Right lobe of liver (tissue), 4 donors: ENCODE results near the gene OTOA.
"Not testable (repeated sequence)": the region's sequence is repeated elsewhere in the genome, so short reads cannot be mapped to it uniquely, and the experiment has no call there.

Experiments
- POLR2A ChIP-seq: fragments of 450-650 bp; IDR thresholded peaks from one replicate; pipeline ENCODE4 v1.6.1; 2017; ENCODE audit warnings: antibody characterized with exemption, mild to moderate bottlenecking
- TF ChIP-seq, protein P1 (sequence below), 4 donors: fragments of 200-600 bp in 3 of 4; fragments of 450-650 bp in 1 of 4; IDR thresholded peaks; one replicate each; pipeline versions ENCODE4 v1.5.1 to v1.8.0; 2016 to 2022; ENCODE audit warnings: antibody characterized with exemption in 4 of 4, mild to moderate bottlenecking in 2 of 4
- donor health status: DM: no; HTN: no; CAD: no.
- donor health status: DM: no; HTN: no; CAD: no.
- donor health status: DM: no; HTN: yes; CAD: no.

DNA sequence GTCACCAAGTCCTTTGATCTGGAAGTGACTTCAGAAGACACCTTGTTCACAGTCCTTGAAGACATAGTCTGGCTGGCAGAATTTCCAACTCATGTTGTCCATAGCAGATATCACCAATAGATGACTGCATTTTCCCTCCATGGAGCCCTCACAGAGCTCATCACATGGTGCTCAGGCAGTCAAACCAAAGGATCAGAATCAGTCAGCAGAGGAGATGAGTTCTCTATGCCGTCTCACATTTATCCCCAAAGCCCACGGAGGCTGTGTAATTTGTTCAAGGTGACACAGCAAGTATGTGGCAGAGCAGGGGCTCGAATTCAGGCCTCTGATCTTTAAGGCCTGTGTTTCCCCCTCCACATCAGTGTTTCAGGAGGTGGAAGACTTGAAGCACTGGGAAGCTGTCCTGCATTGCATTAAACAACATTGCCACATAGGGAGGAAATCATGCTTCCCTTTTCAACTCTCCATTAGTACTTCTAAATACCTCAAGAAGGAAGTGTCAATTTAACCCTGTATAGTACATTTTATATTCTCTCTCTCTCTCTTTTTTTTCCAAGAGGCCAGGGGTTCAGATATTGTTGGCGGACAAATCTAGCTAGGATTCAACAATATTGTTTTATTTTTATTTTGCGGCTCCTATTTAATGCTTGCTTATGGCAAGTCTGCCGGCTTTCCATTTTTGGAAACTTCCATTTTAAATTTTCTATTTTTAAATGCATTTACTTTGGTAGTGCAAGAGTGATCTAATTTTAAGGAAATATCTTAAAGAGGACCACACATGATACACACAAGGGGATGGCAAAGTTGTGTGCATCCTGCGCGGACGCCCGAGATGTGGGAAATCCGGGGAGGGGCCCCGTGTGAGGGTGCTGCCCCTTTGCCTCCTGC, 92.7 kb downstream of the OTOA start:
- TF ChIP-seq, protein P1, sequence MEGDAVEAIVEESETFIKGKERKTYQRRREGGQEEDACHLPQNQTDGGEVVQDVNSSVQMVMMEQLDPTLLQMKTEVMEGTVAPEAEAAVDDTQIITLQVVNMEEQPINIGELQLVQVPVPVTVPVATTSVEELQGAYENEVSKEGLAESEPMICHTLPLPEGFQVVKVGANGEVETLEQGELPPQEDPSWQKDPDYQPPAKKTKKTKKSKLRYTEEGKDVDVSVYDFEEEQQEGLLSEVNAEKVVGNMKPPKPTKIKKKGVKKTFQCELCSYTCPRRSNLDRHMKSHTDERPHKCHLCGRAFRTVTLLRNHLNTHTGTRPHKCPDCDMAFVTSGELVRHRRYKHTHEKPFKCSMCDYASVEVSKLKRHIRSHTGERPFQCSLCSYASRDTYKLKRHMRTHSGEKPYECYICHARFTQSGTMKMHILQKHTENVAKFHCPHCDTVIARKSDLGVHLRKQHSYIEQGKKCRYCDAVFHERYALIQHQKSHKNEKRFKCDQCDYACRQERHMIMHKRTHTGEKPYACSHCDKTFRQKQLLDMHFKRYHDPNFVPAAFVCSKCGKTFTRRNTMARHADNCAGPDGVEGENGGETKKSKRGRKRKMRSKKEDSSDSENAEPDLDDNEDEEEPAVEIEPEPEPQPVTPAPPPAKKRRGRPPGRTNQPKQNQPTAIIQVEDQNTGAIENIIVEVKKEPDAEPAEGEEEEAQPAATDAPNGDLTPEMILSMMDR (IDR thresholded peaks at IDR 0.05), result not testable (repeated sequence)
- not testable (repeated sequence) for TF ChIP-seq POLR2A
